Large intestine (tissue), 3 donors: ENCODE data around the gene MGST2. TPM values are rescaled to one million over a fixed set of nuclear protein-coding genes. Genes with fewer than 3 reads are reported as not detected.

ENCODE experiments used
- DNase-seq, 2 donors: peaks; one replicate each; pipeline versions ENCODE4 v3.0.0 to v3.0.0-alpha.2; 2013
- H3K27ac ChIP-seq: one replicate; pipeline ENCODE4 v1.5.1; 2013; ENCODE audit warnings: low read length
- H3K27me3 ChIP-seq: 2 replicates; pipeline ENCODE4 v1.6.1; 2013; ENCODE audit warnings: low read length; ENCODE audit not compliant: control insufficient read depth, insufficient read depth
- H3K36me3 ChIP-seq: 2 replicates; pipeline ENCODE4 v1.6.1; 2013; ENCODE audit warnings: low read length; ENCODE audit not compliant: control insufficient read depth, insufficient read depth
- H3K4me1 ChIP-seq: one replicate; pipeline ENCODE4 v1.6.1; 2013; ENCODE audit warnings: low read length; ENCODE audit not compliant: control insufficient read depth, insufficient read depth
- H3K4me3 ChIP-seq: one replicate; pipeline ENCODE4 v1.5.1; 2013; ENCODE audit warnings: low read length
- H3K9me3 ChIP-seq: one replicate; pipeline ENCODE4 v1.6.1; 2013; ENCODE audit warnings: mild to moderate bottlenecking, low read depth, low read length, moderate library complexity; ENCODE audit not compliant: control insufficient read depth
- WGBS: methylation state at CpG from one replicate; pipeline ENCODE4 v1.1.5; 2013; ENCODE audit warnings: low lambda C conversion rate; ENCODE audit not compliant: insufficient coverage; 5-methylcytosine and 5-hydroxymethylcytosine counted together
- polyA plus RNA-seq: library from polyadenylated mRNA; unstranded; fragments of 120-200 nt; gene quantifications from one replicate; pipeline ENCODE4 v1.2.1, GENCODE V29; 2013

Gene MGST2
- polyA plus RNA-seq, 1 donor, result 126 TPM

DNA sequence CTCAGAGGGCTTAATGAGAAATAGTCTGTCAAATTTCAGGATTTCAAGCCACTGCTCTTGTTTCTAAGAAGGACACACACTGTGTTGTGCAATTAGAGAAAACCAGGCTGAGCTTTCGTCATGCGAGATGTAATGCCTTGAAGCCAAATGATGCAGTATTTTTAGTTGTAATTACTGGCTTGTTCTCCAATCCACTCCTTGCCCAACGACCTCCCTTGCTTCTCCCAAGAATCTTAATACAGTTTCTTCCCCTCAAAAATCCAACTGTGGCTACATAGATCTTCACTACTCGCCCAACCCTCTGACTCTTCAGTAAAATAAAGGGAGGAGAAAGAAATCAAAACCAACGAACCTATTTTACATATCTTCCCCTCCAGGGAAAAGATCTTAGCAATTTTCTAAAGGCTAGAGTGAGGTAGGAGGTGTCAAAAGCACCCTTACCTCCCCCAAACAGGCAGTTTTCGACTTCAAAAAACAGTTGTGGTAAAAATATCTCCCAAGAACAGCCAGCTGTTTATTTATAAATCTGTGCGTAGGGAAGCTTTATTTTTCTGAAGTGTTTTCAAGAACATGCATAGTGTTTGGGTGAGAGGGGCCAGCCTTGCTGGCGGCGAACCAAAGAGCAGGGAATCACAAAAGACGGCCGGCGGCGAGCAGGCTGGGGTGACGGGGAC lies 68.7 kb downstream of the MGST2 start:
- H3K4me1 ChIP-seq, result peaks cover 6% of the 10 kb centered on the region
- H3K36me3 ChIP-seq, result peaks cover 5% of the 10 kb centered on the region
- no peaks in the 10 kb centered on the region for H3K9me3 ChIP-seq
- H3K4me3 ChIP-seq, result peak overlapping the region; percentile 31
- DNase-seq, result peak; percentile 10 to 26
- WGBS, result no CpG with 5 or more reads among the region's 14 CpGs
- no peaks in the 10 kb centered on the region for H3K27me3 ChIP-seq
- H3K27ac ChIP-seq, result peak overlapping the region; percentile 70

DNA sequence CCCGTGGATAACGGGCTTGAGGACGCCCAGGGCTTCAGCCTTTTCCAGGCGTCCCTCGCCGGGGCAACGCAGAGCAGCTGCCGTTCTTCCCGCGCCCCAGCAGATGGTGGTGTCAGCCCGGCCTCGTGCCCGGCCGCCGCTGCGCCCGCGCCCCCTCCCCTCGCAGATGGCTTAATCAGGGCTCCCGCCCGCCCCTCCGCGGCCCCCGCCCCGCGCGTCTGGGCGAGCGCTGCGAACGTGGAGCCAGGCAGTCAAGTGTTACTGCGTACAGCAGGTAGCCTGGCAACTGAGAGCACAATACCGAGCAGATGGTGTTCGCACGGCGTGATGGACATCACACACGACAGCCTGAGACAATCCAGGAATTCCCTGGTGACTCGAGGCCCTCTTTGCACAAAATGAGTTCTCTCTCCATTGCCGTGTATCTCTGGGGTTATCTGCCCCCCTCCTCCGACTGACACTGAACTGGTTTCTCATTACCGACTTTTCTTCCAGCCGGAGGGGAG lies 69.3 kb downstream of the MGST2 start:
- H3K4me3 ChIP-seq, result peak overlapping the region; percentile 31
- peaks cover 6% of the 10 kb centered on the region for H3K4me1 ChIP-seq
- no peaks in the 10 kb centered on the region for H3K27me3 ChIP-seq
- peaks cover 5% of the 10 kb centered on the region for H3K36me3 ChIP-seq
- peak; percentile 85 to 89 for DNase-seq
- H3K27ac ChIP-seq, result peak overlapping the region; percentile 70
- WGBS, result no CpG with 5 or more reads among the region's 42 CpGs
- no peaks in the 10 kb centered on the region for H3K9me3 ChIP-seq

DNA sequence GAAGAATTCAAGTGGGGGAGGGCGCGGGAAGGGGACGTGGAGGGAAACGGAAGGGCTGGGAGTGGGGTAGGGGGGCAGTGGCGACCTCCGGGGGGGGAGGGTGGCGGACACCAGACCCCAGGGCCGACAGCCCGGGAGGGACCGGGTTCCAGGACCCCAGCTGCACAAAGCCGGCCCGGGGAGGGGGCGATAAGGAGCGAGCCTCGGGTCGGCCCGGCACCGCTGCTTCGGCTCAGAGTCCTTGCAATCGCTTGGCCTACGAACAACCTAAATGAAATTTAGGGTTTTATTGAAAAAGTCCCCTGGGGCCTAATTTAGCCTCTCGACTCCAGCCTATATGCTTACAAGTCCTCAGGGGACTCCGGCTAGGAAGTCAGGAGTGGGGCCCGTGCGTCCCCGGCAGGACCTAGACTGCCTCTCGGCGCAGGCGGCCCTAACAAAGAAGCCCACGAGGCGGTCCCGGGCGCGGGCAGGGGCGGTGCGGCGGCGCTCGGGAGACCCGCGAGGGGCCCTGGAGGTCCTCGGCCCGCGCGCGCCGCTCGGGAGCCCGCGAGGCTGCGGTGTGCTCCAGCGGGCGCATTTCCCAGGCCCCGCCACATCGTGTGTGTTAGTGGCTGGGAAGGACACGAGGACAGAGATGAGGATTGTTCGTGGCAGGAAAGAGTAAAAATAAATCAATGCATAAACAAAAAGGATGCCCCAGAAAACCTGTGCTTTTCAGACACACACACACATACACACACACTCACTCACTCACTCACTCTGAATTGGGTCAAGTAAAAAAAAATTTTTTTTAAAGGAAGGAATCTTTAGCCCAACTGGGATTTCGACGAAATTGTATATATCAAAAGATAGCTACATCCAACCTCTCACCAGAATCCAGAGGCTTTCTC lies 70.0 kb downstream of the MGST2 start:
- peak overlapping the region; percentile 31 for H3K4me3 ChIP-seq
- WGBS, result no CpG with 5 or more reads among the region's 59 CpGs
- H3K9me3 ChIP-seq, result no peaks in the 10 kb centered on the region
- H3K27me3 ChIP-seq, result no peaks in the 10 kb centered on the region
- peak overlapping the region; percentile 65 for H3K27ac ChIP-seq
- peaks cover 6% of the 10 kb centered on the region for H3K4me1 ChIP-seq
- DNase-seq, result peak; percentile 14 to 41
- H3K36me3 ChIP-seq, result no peaks in the 10 kb centered on the region

DNA sequence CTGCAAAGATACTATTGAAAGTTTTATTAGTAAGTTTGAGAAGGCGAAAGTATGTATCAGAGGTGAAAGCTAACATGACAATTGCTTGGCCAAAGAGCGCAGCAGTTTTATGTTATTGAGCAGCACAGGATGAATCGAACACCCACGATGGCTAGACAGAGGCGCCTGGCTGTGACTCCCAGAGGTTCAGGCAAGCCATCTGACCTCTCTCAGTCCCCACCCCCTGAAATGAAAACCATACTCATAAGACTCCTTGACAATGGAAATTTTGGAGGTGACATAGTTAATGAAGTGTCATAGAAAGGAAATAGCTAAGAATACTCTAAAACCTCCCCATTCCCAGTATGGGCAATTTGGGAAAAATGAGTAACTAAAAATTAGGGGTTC lies 70.6 kb downstream of the MGST2 start:
- Histone ChIP-seq H3K9me3 (no peaks in the 10 kb centered on the region), H3K4me3 (no peak overlapping the region), H3K27ac (no peak overlapping the region), H3K27me3 (no peaks in the 10 kb centered on the region), H3K36me3 (no peaks in the 10 kb centered on the region), H3K4me1 (peaks cover 9% of the 10 kb centered on the region)
- 80% methylated on average over 1 of the region's 5 CpGs for WGBS
- DNase-seq, result no peak

DNA sequence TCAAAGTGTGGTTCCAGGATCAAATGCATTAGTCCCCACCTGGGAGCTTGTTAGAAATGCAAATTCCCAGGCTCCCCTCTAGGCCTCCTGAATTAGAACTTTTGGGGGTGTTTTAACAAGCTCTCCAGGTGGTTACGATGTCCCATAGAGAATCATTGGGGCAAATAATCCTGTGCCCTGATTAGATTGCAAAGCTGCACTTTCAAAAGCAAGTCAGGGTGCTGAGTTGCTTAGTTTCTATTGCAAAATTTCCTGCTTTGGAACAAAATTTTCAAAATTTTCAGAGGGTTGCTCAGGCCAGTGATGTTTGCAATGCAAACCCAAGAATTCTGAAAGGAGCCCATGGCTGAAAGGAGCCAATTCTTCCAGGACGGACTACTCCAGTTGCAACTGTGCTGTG lies 71.0 kb downstream of the MGST2 start:
- no peak overlapping the region for H3K4me3 ChIP-seq
- no CpG with 5 or more reads among the region's 2 CpGs for WGBS
- H3K4me1 ChIP-seq, result peaks cover 9% of the 10 kb centered on the region
- H3K9me3 ChIP-seq, result no peaks in the 10 kb centered on the region
- H3K27me3 ChIP-seq, result no peaks in the 10 kb centered on the region
- no peaks in the 10 kb centered on the region for H3K36me3 ChIP-seq
- no peak overlapping the region for H3K27ac ChIP-seq
- DNase-seq, result no peak

DNA sequence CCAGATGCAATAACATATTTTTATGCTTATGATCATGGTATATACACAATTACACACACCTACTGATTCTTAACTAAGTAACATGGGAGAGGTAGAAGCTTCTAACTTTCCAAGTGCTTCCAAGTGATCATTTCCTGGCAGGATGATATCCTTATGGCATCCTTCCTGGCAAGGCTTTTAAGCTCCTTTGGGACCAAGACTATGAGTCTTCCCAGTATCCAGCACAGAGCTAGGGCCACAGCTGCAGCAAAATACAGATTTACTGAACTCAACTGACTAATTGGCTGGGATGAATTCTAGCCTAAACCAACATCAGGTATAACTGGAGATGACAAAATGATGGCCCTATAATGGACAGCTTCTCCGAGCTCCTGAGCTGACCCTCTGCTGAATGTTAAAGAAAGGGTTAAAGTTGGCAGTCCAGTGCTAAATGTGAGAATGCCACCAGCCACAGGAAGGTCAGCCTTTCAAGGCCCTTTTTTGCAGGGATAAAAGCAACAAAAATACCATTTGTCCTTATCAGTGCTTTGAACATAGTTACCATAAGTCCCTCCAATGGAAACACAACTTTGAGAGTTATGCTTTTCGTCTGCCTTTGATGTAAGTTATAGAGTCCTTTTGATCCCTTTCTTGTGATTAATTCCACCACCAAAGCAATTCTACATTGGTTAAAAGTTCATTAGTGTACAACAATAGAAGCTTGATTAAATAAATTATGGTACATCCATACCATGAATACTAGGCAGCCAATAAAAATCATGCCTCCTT lies 73.4 kb downstream of the MGST2 start:
- Histone ChIP-seq H3K4me1 (peaks cover 9% of the 10 kb centered on the region), H3K36me3 (no peaks in the 10 kb centered on the region), H3K27ac (no peak overlapping the region), H3K4me3 (no peak overlapping the region), H3K9me3 (no peaks in the 10 kb centered on the region), H3K27me3 (no peaks in the 10 kb centered on the region)
- no CpG with 5 or more reads among the region's 2 CpGs for WGBS
- DNase-seq, result no peak

DNA sequence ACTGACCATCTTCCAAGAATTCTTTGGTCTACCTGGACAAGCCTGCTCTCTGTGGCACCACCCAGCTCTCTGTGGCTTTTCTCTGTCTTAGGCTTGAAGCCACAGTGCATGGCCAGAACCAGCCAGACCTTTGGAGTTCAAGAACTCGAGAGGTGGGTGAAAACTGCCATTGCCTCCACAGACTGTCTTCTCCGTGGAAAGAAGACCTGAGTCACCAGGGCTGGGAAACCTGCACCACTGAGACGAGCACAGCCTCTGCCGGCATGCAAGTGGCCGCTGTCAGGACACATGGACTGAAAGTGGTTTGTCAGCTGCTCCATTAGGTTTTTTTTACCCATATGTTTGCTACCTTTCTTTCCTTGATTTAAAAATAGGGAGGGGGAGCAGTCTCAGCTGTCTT lies 74.5 kb downstream of the MGST2 start:
- Histone ChIP-seq H3K27me3 (no peaks in the 10 kb centered on the region), H3K4me3 (no peak overlapping the region), H3K27ac (peak overlapping the region; percentile 36), H3K9me3 (no peaks in the 10 kb centered on the region), H3K4me1 (peaks cover 3% of the 10 kb centered on the region), H3K36me3 (no peaks in the 10 kb centered on the region)
- WGBS, result no CpG with 5 or more reads among the region's 5 CpGs
- no peak for DNase-seq

DNA sequence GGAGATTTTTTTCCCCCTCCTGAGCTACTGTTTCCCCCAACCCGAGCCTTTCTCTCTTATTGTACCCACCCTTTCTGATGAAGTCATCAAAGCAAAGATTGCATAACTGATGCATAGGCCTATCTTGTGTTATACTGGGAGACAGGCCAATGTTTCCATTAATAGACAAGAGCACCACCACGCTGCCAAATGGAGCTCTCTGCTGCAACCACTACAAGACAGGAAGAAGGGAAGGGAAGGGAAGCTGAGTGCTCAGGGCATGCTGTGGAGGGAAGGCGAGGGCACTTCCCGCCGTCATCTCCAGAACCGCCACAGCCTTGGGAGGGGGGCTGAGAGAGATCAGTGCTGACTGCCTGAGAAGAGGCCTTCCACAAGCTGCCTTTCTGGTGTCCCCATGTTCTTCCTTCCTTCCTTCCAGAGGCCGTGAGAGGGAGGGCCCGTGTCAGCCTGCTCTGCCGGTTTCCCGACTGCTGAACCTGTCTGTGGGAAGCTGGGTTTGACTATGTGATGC lies 75.0 kb downstream of the MGST2 start:
- H3K4me3 ChIP-seq, result no peak overlapping the region
- no CpG with 5 or more reads among the region's 10 CpGs for WGBS
- H3K27me3 ChIP-seq, result no peaks in the 10 kb centered on the region
- DNase-seq, result peak; percentile 64 to 74
- H3K9me3 ChIP-seq, result no peaks in the 10 kb centered on the region
- H3K27ac ChIP-seq, result peak overlapping the region; percentile 36
- no peaks in the 10 kb centered on the region for H3K36me3 ChIP-seq
- peaks cover 3% of the 10 kb centered on the region for H3K4me1 ChIP-seq

DNA sequence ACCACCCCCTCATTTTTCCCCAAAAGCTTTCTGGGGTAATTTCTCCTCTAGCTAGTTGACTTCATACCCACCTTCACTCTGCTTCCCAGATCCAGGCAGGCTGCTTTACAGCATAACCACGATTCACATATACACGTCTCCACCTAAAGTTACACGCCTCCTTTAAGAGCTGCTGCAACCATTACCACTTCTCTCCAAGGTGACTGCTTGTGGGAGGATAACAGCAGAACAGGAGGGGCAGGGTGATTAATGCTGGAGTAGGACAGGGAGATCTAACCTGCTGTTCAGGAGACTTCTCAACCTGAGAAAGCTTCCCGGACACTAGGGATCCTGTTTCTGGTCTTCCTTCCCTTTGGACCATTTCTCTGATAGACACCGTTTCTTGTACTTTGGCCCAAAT lies 77.4 kb downstream of the MGST2 start:
- WGBS, result 40% methylated on average over 2 of the region's 5 CpGs
- peaks cover 3% of the 10 kb centered on the region for H3K4me1 ChIP-seq
- no peak overlapping the region for H3K27ac ChIP-seq
- H3K9me3 ChIP-seq, result no peaks in the 10 kb centered on the region
- no peaks in the 10 kb centered on the region for H3K36me3 ChIP-seq
- H3K4me3 ChIP-seq, result no peak overlapping the region
- DNase-seq, result no peak
- H3K27me3 ChIP-seq, result no peaks in the 10 kb centered on the region

DNA sequence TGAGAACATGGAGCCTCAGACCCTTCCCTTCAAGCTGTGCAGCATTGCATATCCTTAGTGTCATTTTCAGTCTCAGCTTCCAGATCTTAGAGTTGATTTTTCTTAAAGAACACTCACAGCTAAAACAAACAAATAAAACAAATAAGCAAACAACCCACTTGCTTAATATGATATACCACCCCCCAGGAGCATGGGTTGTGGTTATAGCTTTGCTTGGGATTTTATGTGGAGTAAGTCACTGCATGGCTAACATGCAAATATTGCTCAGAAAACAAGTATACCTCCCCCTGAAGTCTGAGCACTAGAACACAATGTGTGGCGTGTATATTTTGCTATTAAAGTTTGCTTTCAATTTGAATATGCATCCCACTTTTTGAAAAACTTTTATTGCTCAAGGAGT lies 78.6 kb downstream of the MGST2 start:
- H3K27ac ChIP-seq, result no peak overlapping the region
- no peak for DNase-seq
- WGBS, result no CpG with 5 or more reads among the region's 1 CpG
- H3K27me3 ChIP-seq, result no peaks in the 10 kb centered on the region
- H3K4me1 ChIP-seq, result peaks cover 3% of the 10 kb centered on the region
- no peaks in the 10 kb centered on the region for H3K9me3 ChIP-seq
- H3K36me3 ChIP-seq, result no peaks in the 10 kb centered on the region
- H3K4me3 ChIP-seq, result no peak overlapping the region
